Activated CD8-positive, alpha-beta memory T cell treated with anti-CD3 and anti-CD28 coated beads for 1 hour (primary cell): Measurements from ENCODE around the gene RAB3GAP1.

Source experiments
- DNase-seq, 2 donors: peaks; one replicate each; pipeline ENCODE4 v3.0.0-alpha.2; 2020; ENCODE audit warnings: low read depth in 1 of 2; ENCODE audit errors: extremely low read depth in 1 of 2

Gene RAB3GAP1

GRCh38 chr2:135162377-135162776, 110.3 kb downstream of the RAB3GAP1 start:
- DNase-seq = no peak

- DNase-seq = no peak
Measured at GRCh38 chr2:135162786-135163185, 110.7 kb downstream of the RAB3GAP1 start.

- DNase-seq = no peak
Measured at GRCh38 chr2:135163306-135163705, 111.2 kb downstream of the RAB3GAP1 start.

GRCh38 chr2:135163901-135164300, 111.8 kb downstream of the RAB3GAP1 start:
- DNase-seq = no peak

GRCh38 chr2:135164431-135164830, 112.3 kb downstream of the RAB3GAP1 start:
- no peak for DNase-seq

- no peak for DNase-seq
Measured at GRCh38 chr2:135167273-135167672, 115.2 kb downstream of the RAB3GAP1 start.

- no peak for DNase-seq
Measured at GRCh38 chr2:135168204-135168856, 116.2 kb downstream of the RAB3GAP1 start.

- no peak for DNase-seq
Measured at GRCh38 chr2:135169900-135170753, 118.0 kb downstream of the RAB3GAP1 start.

- DNase-seq = no peak
Measured at GRCh38 chr2:135174049-135174809, 122.1 kb downstream of the RAB3GAP1 start.

- DNase-seq = no peak
Measured at GRCh38 chr2:135174810-135175093, 122.7 kb downstream of the RAB3GAP1 start.

GRCh38 chr2:135175177-135175576, 123.1 kb downstream of the RAB3GAP1 start:
- no peak for DNase-seq

- DNase-seq = no peak
Measured at GRCh38 chr2:135179689-135180088, 127.6 kb downstream of the RAB3GAP1 start.

- DNase-seq = no peak
Measured at GRCh38 chr2:135182190-135182589, 130.1 kb downstream of the RAB3GAP1 start.

- DNase-seq = no peak
Measured at GRCh38 chr2:135182601-135183000, 130.5 kb downstream of the RAB3GAP1 start.

- DNase-seq = no peak
Measured at GRCh38 chr2:135183822-135184221, 131.7 kb downstream of the RAB3GAP1 start.

- DNase-seq = no peak
Measured at GRCh38 chr2:135186054-135186453, 134.0 kb downstream of the RAB3GAP1 start.

- no peak for DNase-seq
Measured at GRCh38 chr2:135187270-135187669, 135.2 kb downstream of the RAB3GAP1 start.

GRCh38 chr2:135189148-135189547, 137.1 kb downstream of the RAB3GAP1 start:
- no peak for DNase-seq

GRCh38 chr2:135190799-135191198, 138.7 kb downstream of the RAB3GAP1 start:
- no peak for DNase-seq

- no peak for DNase-seq
Measured at GRCh38 chr2:135198481-135198880, 146.4 kb downstream of the RAB3GAP1 start.

GRCh38 chr2:135202751-135203150, 150.7 kb downstream of the RAB3GAP1 start:
- DNase-seq = no peak

GRCh38 chr2:135203944-135204343, 151.9 kb downstream of the RAB3GAP1 start:
- no peak for DNase-seq
